HepG2 (cell line): Measurements from ENCODE around the gene GDPGP1. TPM values are rescaled to one million over a fixed set of nuclear protein-coding genes. Genes with fewer than 3 reads are reported as not detected.
A peak's percentile ranks its signal among the peaks of the same experiment; 100 is the strongest.

Source experiments
- AKAP8 ChIP-seq: sonication (generic); formaldehyde crosslinking; IDR thresholded peaks from 2 replicates; pipeline ENCODE4 v1.5.1; 2020; ENCODE audit warnings: mild to moderate bottlenecking, missing genetic modification reagents
- ARID4A ChIP-seq: sonication (generic); formaldehyde crosslinking; IDR thresholded peaks from 2 replicates; pipeline ENCODE4 v1.5.0; 2020; ENCODE audit warnings: mild to moderate bottlenecking, missing genetic modification reagents, borderline replicate concordance
- BCL3 ChIP-seq: sonication (generic); formaldehyde crosslinking; IDR thresholded peaks from 2 replicates; pipeline ENCODE4 v1.5.1; 2020; ENCODE audit warnings: mild to moderate bottlenecking, missing genetic modification reagents, moderate library complexity
- HMGXB3 ChIP-seq: sonication (generic); formaldehyde crosslinking; IDR thresholded peaks from 2 replicates; pipeline ENCODE4 v1.4.0; 2020; ENCODE audit warnings: missing genetic modification reagents, borderline replicate concordance
- HOXA3 ChIP-seq: sonication (generic); formaldehyde crosslinking; IDR thresholded peaks from 2 replicates; pipeline ENCODE4 v1.5.0; 2020; ENCODE audit warnings: missing genetic modification reagents
- MAZ ChIP-seq, 2 experiments: sonication (generic) in 1 of 2; formaldehyde crosslinking in 1 of 2; IDR thresholded peaks; 2 replicates each; pipeline versions ENCODE4 v1.5.0 to v1.6.1; 2012 to 2020; ENCODE audit warnings: low read depth in 2 of 2, mild to moderate bottlenecking in 2 of 2, borderline replicate concordance in 1 of 2, improper control_type of control experiment in 1 of 2, low read length in 1 of 2, missing genetic modification reagents in 1 of 2, moderate library complexity in 1 of 2
- NR0B2 ChIP-seq: sonication (generic); formaldehyde crosslinking; IDR thresholded peaks from 2 replicates; pipeline ENCODE4 v1.4.0; 2020; ENCODE audit warnings: mild to moderate bottlenecking, missing genetic modification reagents
- POGK ChIP-seq: sonication (generic); formaldehyde crosslinking; conservative IDR thresholded peaks from 2 replicates; pipeline ENCODE4 v1.8.0; 2022; ENCODE audit warnings: mild to moderate bottlenecking, moderate library complexity, missing genetic modification reagents
- RAD51 ChIP-seq: fragments of 450-650 bp; IDR thresholded peaks from 2 replicates; pipeline ENCODE4 v1.6.1; 2016; ENCODE audit warnings: borderline replicate concordance
- SRY ChIP-seq: sonication (generic); formaldehyde crosslinking; IDR thresholded peaks from 2 replicates; pipeline ENCODE4 v1.8.0; 2022; ENCODE audit warnings: mild to moderate bottlenecking, missing genetic modification reagents
- ZNF326 ChIP-seq: sonication (generic); formaldehyde crosslinking; IDR thresholded peaks from 2 replicates; pipeline ENCODE4 v1.4.0; 2020; ENCODE audit warnings: missing genetic modification reagents, borderline replicate concordance
- ZNF350 ChIP-seq: sonication (generic); formaldehyde crosslinking; IDR thresholded peaks from 2 replicates; pipeline ENCODE4 v1.4.0; 2020; ENCODE audit warnings: mild to moderate bottlenecking, low read depth, missing genetic modification reagents, borderline replicate concordance
- ZNF430 ChIP-seq: sonication (generic); formaldehyde crosslinking; IDR thresholded peaks from 2 replicates; pipeline ENCODE4 v1.9.0; 2021; ENCODE audit warnings: mild to moderate bottlenecking, missing genetic modification reagents
- ZNF576 ChIP-seq: sonication (generic); formaldehyde crosslinking; IDR thresholded peaks from 2 replicates; pipeline ENCODE4 v1.4.0; 2020; ENCODE audit warnings: mild to moderate bottlenecking, missing genetic modification reagents
- polyA plus RNA-seq, 8 experiments: library from polyadenylated mRNA; depleted of rRNA in 3 of 8; stranded (reverse) in 7 of 8; unstranded in 1 of 8; fragments of >200 nt; fragmentation: Illumina TruSeq in 4 of 8; extraction: Trizol in 4 of 8; gene quantifications; 2 replicates each; pipeline versions ENCODE4 v1.2.1 to v1.2.3, GENCODE V29; 2011 to 2016; ENCODE audit warnings: low read depth in 4 of 8, missing spikeins in 1 of 8, mixed read lengths in 1 of 8; ENCODE audit not compliant: insufficient read depth in 1 of 8
- total RNA-seq, 5 experiments: library from RNA; depleted of rRNA; stranded (reverse); fragments of >200 nt; fragmentation: Illumina TruSeq; extraction: Trizol; gene quantifications; 2 replicates each; pipeline ENCODE4 v1.2.3, GENCODE V29; 2016; ENCODE audit warnings: low read depth in 1 of 5

The GDPGP1 gene
- total and polyA plus RNA-seq, 2 of the 13 experiments (the other 11 are each of a cell fraction or from before 2014, with no cell fraction given), result 1.5 to 4.3 TPM

- TF ChIP-seq ARID4A (CRISPR knock-in tag) (peak; percentile 87), ZNF326 (CRISPR knock-in tag) (no peak), HMGXB3 (CRISPR knock-in tag) (0 out of 2 replicates have a peak, but pooled peaks have one; percentile 30), RAD51 (no peak), SRY (CRISPR knock-in tag) (0 out of 2 replicates have a peak, but pooled peaks have one; percentile 46), MAZ (IDR thresholded peaks at IDR 0.05; ENCODE audit: borderline replicate concordance, low read depth, low read length) (peak; percentile 25; the same call in 1 of the 2 replicates), MAZ (CRISPR knock-in tag; IDR thresholded peaks at IDR 0.05; ENCODE audit: low read depth) (no peak; the same call in 1 of the 2 replicates), HOXA3 (peak; percentile 75), AKAP8 (CRISPR knock-in tag) (peak; percentile 50; the same call in 1 of the 2 replicates), POGK (CRISPR knock-in tag) (peak; percentile 71), BCL3 (CRISPR knock-in tag) (0 out of 2 replicates have a peak, but pooled peaks have one; percentile 18), ZNF350 (CRISPR knock-in tag) (peak; percentile 28; the same call in 1 of the 2 replicates), ZNF576 (CRISPR knock-in tag) (0 out of 2 replicates have a peak, but pooled peaks have one; percentile 67), ZNF430 (CRISPR knock-in tag) (peak; percentile 71; the same call in 1 of the 2 replicates), NR0B2 (CRISPR knock-in tag) (peak; percentile 85)
Observed at GRCh38 chr15:90249203-90249863, 15.3 kb downstream of the GDPGP1 start, which contains the start of gene TTLL13 (continued).
